Natural killer cell treated with Interleukin-12 subunit alpha and Interleukin-12 subunit beta and Interleukin-15 and Interleukin-18, amount 100 ng/mL, for 72 hours (primary cell): Measurements from ENCODE around the gene NUP85. TPM values are rescaled to one million over a fixed set of nuclear protein-coding genes. Genes with fewer than 3 reads are reported as not detected.

Experiments
- ATAC-seq, 2 donors: fragments of 150-1000 bp; cut with Tn5 transposase in 1 of 2; sonication (Bioruptor Pico), chemical (Tn5 transposase) in 1 of 2; 2 replicates each; pipeline ENCODE4 v1.10.0; 2021
- DNase-seq: peaks from one replicate; pipeline ENCODE4 v3.0.0; 2022; ENCODE audit warnings: low spot score
- H3K27ac Mint-ChIP-seq, 2 donors: 1 replicate in 1 of 2; 2 replicates in 1 of 2; pipeline ENCODE4 v1.8.0; 2022; ENCODE audit warnings: mixed read lengths in 2 of 2, mild to moderate bottlenecking in 1 of 2, moderate library complexity in 1 of 2
- H3K27me3 Mint-ChIP-seq, 2 donors: 1 replicate in 1 of 2; 2 replicates in 1 of 2; pipeline ENCODE4 v1.8.0; 2022; ENCODE audit warnings: mixed read lengths in 2 of 2
- H3K36me3 Mint-ChIP-seq: one replicate; pipeline ENCODE4 v1.8.0; 2022; ENCODE audit warnings: mixed read lengths
- H3K4me1 Mint-ChIP-seq, 2 donors: 1 replicate in 1 of 2; 2 replicates in 1 of 2; pipeline ENCODE4 v1.8.0; 2022; ENCODE audit warnings: low read depth in 2 of 2, mixed read lengths in 2 of 2, mild to moderate bottlenecking in 1 of 2
- H3K4me3 Mint-ChIP-seq: one replicate; pipeline ENCODE4 v1.8.0; 2022; ENCODE audit warnings: mixed read lengths
- H3K9me3 Mint-ChIP-seq: 2 replicates; pipeline ENCODE4 v1.8.0; 2022; ENCODE audit warnings: mixed read lengths
- total RNA-seq, 2 donors: library from RNA; stranded (reverse); gene quantifications; one replicate each; pipeline ENCODE4 v1.2.3, GENCODE V29; 2022

NUP85 gene
- total RNA-seq, 2 donors from 2014 or later, result 94.1 to 202 TPM

GRCh38 chr17:75261336-75262111 lies 56.0 kb downstream of the NUP85 start, which contains the start of the genes GGA3 and MRPS7:
Gene GGA3, minus strand, starts transcription at chr17:75261606. Its CDS starts 19 bp downstream, at chr17:75261587.
Gene MRPS7, plus strand, starts transcription at chr17:75261879. Its CDS starts 22 bp downstream, at chr17:75261901.
- Mint-ChIP-seq H3K4me1 (peaks cover 44% of the 10 kb centered on the region in 2 donors), H3K27ac (peak within 1 kb of the TSS; percentile 99 to 100), H3K9me3 (no peaks in the 10 kb centered on the region), H3K36me3 (peaks cover 6% of the 10 kb centered on the region), H3K27me3 (no peaks in the 10 kb centered on the region), H3K4me3 (peak within 1 kb of the TSS; percentile 100)
- peak; percentile 96 for DNase-seq
- peak; percentile 94 to 96 for ATAC-seq

- DNase-seq, result no peak
- Mint-ChIP-seq H3K9me3 (no peaks in the 10 kb centered on the region), H3K27me3 (no peaks in the 10 kb centered on the region), H3K4me3 (peak overlapping the region; percentile 100), H3K4me1 (peaks cover 37 to 41% of the 10 kb centered on the region in 2 donors), H3K27ac (peak overlapping the region; percentile 99 to 100), H3K36me3 (peaks cover 6% of the 10 kb centered on the region)
- ATAC-seq, result no peak
Measured at GRCh38 chr17:75262112-75262606, 56.7 kb downstream of the NUP85 start.

DNA sequence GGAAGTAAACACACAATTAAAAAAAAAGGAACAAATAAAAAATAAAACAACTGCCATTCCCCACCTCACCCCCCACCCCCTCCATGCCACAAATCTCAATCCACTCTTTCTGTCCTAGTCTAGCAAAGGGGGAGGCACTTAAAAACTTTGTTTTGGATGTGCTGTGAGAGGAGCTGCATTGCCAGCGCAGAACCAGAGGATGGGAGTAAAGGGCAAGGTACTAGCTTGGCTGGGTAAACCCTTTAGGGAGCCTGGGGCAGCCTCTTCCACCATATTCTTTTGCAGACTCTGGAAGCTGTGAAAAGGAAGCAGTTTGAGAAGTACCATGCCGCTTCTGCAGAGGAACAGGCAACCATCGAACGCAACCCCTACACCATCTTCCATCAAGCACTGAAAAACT lies 57.6 kb downstream of the NUP85 start:
- Mint-ChIP-seq H3K4me3 (peak overlapping the region; percentile 100), H3K36me3 (peaks cover 6% of the 10 kb centered on the region), H3K27me3 (no peaks in the 10 kb centered on the region), H3K27ac (peak overlapping the region; percentile 99 to 100), H3K9me3 (no peaks in the 10 kb centered on the region), H3K4me1 (peaks cover 28 to 37% of the 10 kb centered on the region in 2 donors)
- DNase-seq (no peak), ATAC-seq (no peak)

DNA sequence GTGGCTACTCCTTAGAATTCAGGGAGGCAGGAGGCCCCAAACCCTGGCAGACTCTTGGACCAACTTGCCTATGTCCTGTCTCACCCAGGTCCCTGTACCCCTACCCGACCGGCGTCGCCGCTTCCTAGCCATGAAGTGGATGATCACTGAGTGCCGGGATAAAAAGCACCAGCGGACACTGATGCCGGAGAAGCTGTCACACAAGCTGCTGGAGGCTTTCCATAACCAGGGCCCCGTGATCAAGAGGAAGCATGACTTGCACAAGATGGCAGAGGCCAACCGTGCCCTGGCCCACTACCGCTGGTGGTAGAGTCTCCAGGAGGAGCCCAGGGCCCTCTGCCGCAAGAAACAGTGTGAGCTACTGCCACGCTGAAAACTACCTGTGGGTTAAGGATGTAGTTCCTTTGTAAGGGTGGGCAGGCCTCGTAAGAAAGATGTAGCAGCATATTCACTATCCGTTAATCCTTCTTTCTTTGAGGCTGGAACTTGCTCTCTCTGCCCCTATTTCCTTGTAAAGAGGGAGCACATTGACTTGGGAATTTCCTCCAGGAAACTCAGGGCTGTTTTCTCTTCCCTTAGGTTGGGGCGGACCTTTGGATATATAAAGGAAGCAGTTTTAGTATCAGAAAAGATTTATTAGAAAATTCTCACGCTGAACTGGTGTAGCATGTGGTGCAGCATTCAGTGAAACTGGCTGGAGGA lies 60.3 kb downstream of the NUP85 start:
- H3K9me3 Mint-ChIP-seq, result no peaks in the 10 kb centered on the region
- no peak overlapping the region for H3K27ac Mint-ChIP-seq
- ATAC-seq (no peak), DNase-seq (no peak)
- H3K4me1 Mint-ChIP-seq, result peaks cover 22 to 28% of the 10 kb centered on the region in 2 donors
- no peaks in the 10 kb centered on the region for H3K27me3 Mint-ChIP-seq
- H3K4me3 Mint-ChIP-seq, result no peak overlapping the region
- no peaks in the 10 kb centered on the region for H3K36me3 Mint-ChIP-seq

DNA sequence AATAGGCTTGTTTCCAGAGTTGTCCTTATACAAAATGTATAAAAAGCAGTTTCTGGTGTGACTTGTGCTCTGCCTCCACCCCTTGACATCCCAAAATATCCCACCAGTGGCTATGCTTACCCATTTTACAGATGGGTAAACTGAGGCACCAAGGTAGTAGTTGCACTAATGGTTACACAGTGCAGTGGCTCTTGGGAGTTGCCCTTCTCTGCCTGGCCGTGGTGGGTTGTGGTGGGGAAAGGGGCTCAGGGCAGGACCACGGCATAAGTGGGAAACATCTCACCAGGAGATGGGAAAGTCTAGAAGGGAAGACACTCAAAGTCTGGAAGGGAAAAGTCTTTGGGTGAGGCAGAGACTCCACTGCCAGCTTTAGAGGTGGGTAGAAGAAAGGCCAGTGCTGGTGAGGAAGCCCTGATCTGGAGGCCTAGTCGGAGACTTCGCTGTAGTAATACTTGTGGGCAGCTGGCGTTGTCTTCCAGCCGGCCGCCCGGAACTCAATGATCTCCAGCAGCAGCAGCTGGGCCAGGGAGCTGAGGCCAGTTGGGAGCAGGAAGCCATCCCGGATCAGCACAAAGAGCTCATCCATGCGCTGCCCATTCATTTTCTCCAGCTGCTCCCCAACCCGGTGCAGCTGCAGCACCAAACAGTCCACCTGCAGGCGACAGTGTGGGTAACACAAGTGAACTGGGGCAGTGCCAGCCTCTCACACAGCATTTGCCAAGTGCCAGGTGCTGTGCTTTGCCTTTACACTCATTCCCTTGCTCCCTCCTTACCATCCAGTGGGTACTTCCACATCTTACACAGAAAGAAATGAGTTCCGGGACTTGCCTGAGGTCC lies 61.1 kb downstream of the NUP85 start:
- no peak for ATAC-seq
- Mint-ChIP-seq H3K9me3 (no peaks in the 10 kb centered on the region), H3K27ac (no peak overlapping the region), H3K4me1 (peaks cover 20 to 24% of the 10 kb centered on the region in 2 donors), H3K4me3 (no peak overlapping the region), H3K36me3 (no peaks in the 10 kb centered on the region), H3K27me3 (no peaks in the 10 kb centered on the region)
- DNase-seq, result no peak

DNA sequence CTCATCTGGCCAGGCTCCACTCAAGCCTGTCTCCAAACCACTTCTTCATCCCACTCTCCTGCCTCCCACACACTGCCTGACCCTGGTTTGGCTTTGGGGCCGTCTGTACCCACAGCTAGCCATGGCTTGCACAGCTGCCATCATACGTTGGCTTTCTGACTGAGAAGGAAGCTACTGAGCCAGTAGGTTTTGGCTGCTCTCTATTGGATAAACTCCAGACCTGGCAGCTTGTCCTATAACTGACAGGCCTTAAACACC lies 61.6 kb downstream of the NUP85 start:
- no peak overlapping the region for H3K27ac Mint-ChIP-seq
- ATAC-seq (no peak), DNase-seq (no peak)
- H3K4me1 Mint-ChIP-seq, result peaks cover 24% of the 10 kb centered on the region in 2 donors
- no peaks in the 10 kb centered on the region for H3K9me3 Mint-ChIP-seq
- no peaks in the 10 kb centered on the region for H3K36me3 Mint-ChIP-seq
- H3K27me3 Mint-ChIP-seq, result no peaks in the 10 kb centered on the region
- no peak overlapping the region for H3K4me3 Mint-ChIP-seq

GRCh38 chr17:75267411-75268232 lies 62.1 kb downstream of the NUP85 start:
- Mint-ChIP-seq H3K4me1 (peaks cover 20 to 21% of the 10 kb centered on the region in 2 donors), H3K4me3 (no peak overlapping the region), H3K27ac (no peak overlapping the region), H3K9me3 (no peaks in the 10 kb centered on the region), H3K36me3 (no peaks in the 10 kb centered on the region), H3K27me3 (no peaks in the 10 kb centered on the region)
- no peak for DNase-seq
- ATAC-seq, result no peak

GRCh38 chr17:75269844-75270217 lies 64.4 kb downstream of the NUP85 start:
- ATAC-seq (no peak), DNase-seq (no peak)
- peaks cover 23 to 27% of the 10 kb centered on the region in 2 donors for H3K4me1 Mint-ChIP-seq
- no peaks in the 10 kb centered on the region for H3K27me3 Mint-ChIP-seq
- peak overlapping the region; percentile 77 to 78 for H3K27ac Mint-ChIP-seq
- no peaks in the 10 kb centered on the region for H3K36me3 Mint-ChIP-seq
- peak overlapping the region; percentile 85 for H3K4me3 Mint-ChIP-seq
- no peaks in the 10 kb centered on the region for H3K9me3 Mint-ChIP-seq

DNA sequence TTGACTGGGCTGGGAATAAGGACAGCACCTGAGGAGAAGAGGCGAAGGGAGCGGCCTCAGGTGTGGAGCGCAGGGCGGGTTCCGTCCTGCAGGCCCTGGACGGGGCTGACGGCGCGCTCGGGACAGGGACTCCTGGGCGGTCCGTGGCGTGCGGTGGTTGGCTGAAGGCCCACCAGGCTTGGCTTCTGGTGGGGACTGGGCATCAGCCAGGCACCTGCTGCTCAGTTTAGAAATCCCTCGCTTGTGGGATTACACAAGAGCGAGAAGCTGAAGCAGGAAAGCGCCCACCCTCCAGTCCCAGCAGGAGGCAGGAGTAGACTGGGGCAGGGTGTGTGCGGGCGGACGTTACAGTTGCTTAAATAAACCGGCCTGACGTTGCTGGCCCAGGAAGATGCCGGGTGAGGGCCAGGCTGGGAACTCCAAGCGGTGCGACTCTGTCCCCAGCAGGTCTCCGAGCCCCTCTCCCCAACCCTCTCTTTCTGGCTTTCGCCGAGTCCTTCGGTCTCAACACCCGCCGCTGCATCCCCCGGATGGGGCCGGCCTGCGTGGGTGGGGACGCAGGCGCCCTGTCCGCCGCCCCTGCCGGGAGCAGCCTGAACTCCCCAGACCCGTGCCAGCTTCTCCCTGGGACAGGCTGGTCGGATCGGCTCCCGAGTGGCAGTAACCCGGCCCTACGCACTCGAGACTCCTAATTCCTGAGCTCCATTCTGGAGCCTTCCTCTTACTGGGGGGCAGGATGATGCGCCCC lies 64.9 kb downstream of the NUP85 start:
- Mint-ChIP-seq H3K27me3 (no peaks in the 10 kb centered on the region), H3K9me3 (no peaks in the 10 kb centered on the region), H3K4me3 (peak overlapping the region; percentile 85), H3K36me3 (peaks cover 3% of the 10 kb centered on the region), H3K4me1 (peaks cover 23 to 29% of the 10 kb centered on the region in 2 donors), H3K27ac (peak overlapping the region; percentile 77 to 78)
- ATAC-seq, result peak; percentile 71 to 82
- DNase-seq, result peak; percentile 87

DNA sequence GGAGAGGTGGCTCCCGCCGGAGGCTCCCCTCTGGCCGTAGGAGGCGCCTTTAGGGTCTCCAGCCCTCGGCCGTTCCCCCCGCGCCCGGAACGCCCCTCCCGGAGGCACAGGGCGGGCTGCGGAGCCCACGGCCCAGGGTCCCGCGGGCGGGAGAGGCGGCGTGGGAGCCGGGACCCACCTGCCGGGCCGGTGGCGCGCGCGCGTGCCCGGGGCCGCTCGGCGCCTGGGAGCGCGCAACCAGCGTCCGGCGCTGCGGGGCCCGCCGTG lies 65.4 kb downstream of the NUP85 start, which contains the start of gene MIF4GD:
TSS of gene MIF4GD (minus strand) at position 266 of the 267 bp plus-strand sequence. CDS start 1,036 bp downstream, outside the sequence.
- Mint-ChIP-seq H3K27me3 (no peaks in the 10 kb centered on the region), H3K4me3 (peak within 1 kb of the TSS; percentile 91), H3K4me1 (peaks cover 23 to 30% of the 10 kb centered on the region in 2 donors), H3K9me3 (no peaks in the 10 kb centered on the region), H3K36me3 (peaks cover 4% of the 10 kb centered on the region), H3K27ac (peak within 1 kb of the TSS; percentile 77 to 81)
- peak in 1 of 2 donors; percentile 25 for ATAC-seq
- DNase-seq, result no peak

GRCh38 chr17:75271233-75271954 lies 65.9 kb downstream of the NUP85 start:
- H3K9me3 Mint-ChIP-seq, result no peaks in the 10 kb centered on the region
- DNase-seq (peak; percentile 93), ATAC-seq (peak; percentile 92 to 93)
- peak overlapping the region; percentile 91 for H3K4me3 Mint-ChIP-seq
- H3K27me3 Mint-ChIP-seq, result no peaks in the 10 kb centered on the region
- H3K4me1 Mint-ChIP-seq, result peaks cover 23 to 30% of the 10 kb centered on the region in 2 donors
- H3K36me3 Mint-ChIP-seq, result peaks cover 4% of the 10 kb centered on the region
- peak overlapping the region; percentile 74 to 81 for H3K27ac Mint-ChIP-seq
